H9 (cell line): ENCODE data around the gene GLS. TPM values are rescaled to one million over a fixed set of nuclear protein-coding genes. Genes with fewer than 3 reads are reported as not detected.

Source experiments
- DNase-seq: peaks from one replicate; pipeline ENCODE4 v3.0.0-alpha.2; 2017
- H2AFZ ChIP-seq: one replicate; pipeline ENCODE4 v1.6.1; 2013; ENCODE audit warnings: mild to moderate bottlenecking, low read length, control low read depth, moderate library complexity
- H2AK5ac ChIP-seq: 2 replicates; pipeline ENCODE4 v1.6.1; 2013; ENCODE audit warnings: low read length, control low read depth, mixed read lengths; ENCODE audit not compliant: insufficient read length
- H2BK120ac ChIP-seq: one replicate; pipeline ENCODE4 v1.6.1; 2013; ENCODE audit warnings: low read depth, mild to moderate bottlenecking, low read length, control low read depth, inconsistent platforms; ENCODE audit not compliant: poor library complexity, severe bottlenecking
- H2BK12ac ChIP-seq: 2 replicates; pipeline ENCODE4 v1.6.1; 2013; ENCODE audit warnings: low read length, control low read depth, mixed read lengths, low read depth; ENCODE audit not compliant: insufficient read length
- H2BK15ac ChIP-seq: 2 replicates; pipeline ENCODE4 v1.6.1; 2013; ENCODE audit warnings: low read depth, low read length, control low read depth
- H2BK20ac ChIP-seq: one replicate; pipeline ENCODE4 v1.6.1; 2013; ENCODE audit warnings: low read depth, mild to moderate bottlenecking, low read length, control low read depth, inconsistent platforms; ENCODE audit not compliant: poor library complexity, severe bottlenecking
- H2BK5ac ChIP-seq: 2 replicates; pipeline ENCODE4 v1.6.1; 2013; ENCODE audit warnings: low read length, control low read depth, mixed read lengths; ENCODE audit not compliant: insufficient read length
- H3K14ac ChIP-seq: 2 replicates; pipeline ENCODE4 v1.6.1; 2013; ENCODE audit warnings: low read length, control low read depth; ENCODE audit not compliant: insufficient read depth
- H3K18ac ChIP-seq: 2 replicates; pipeline ENCODE4 v1.6.1; 2013; ENCODE audit warnings: low read depth, mild to moderate bottlenecking, mixed read lengths, low read length, control low read depth; ENCODE audit not compliant: insufficient read length
- H3K23ac ChIP-seq: 2 replicates; pipeline ENCODE4 v1.6.1; 2013; ENCODE audit warnings: low read length, control low read depth, mixed read lengths, low read depth; ENCODE audit not compliant: insufficient read length
- H3K23me2 ChIP-seq: 2 replicates; pipeline ENCODE4 v1.6.1; 2013; ENCODE audit warnings: low read depth, mild to moderate bottlenecking, mixed read lengths, low read length, control low read depth; ENCODE audit not compliant: insufficient read length, poor library complexity, severe bottlenecking
- H3K27ac ChIP-seq: 2 replicates; pipeline ENCODE4 v1.5.1; 2013; ENCODE audit warnings: low read length, control low read depth, mixed read lengths, low read depth; ENCODE audit not compliant: insufficient read length
- H3K27me3 ChIP-seq: 2 replicates; pipeline ENCODE4 v1.6.1; 2013; ENCODE audit warnings: low read length, control low read depth, inconsistent platforms; ENCODE audit not compliant: insufficient read depth
- H3K4ac ChIP-seq: 2 replicates; pipeline ENCODE4 v1.6.1; 2013; ENCODE audit warnings: low read depth, mild to moderate bottlenecking, control low read depth, inconsistent platforms, low read length, moderate library complexity
- H3K4me1 ChIP-seq: 2 replicates; pipeline ENCODE4 v1.6.1; 2013; ENCODE audit warnings: low read length, control low read depth, inconsistent platforms; ENCODE audit not compliant: insufficient read depth
- H3K4me2 ChIP-seq: 2 replicates; pipeline ENCODE4 v1.6.1; 2013; ENCODE audit warnings: low read length, control low read depth, mixed read lengths; ENCODE audit not compliant: insufficient read length, insufficient read depth
- H3K56ac ChIP-seq: 2 replicates; pipeline ENCODE4 v1.6.1; 2013; ENCODE audit warnings: low read depth, mild to moderate bottlenecking, mixed read lengths, low read length, control low read depth; ENCODE audit not compliant: insufficient read length
- H3K79me1 ChIP-seq: 2 replicates; pipeline ENCODE4 v1.6.1; 2013; ENCODE audit warnings: low read depth, mild to moderate bottlenecking, moderate library complexity, low read length, control low read depth, inconsistent platforms; ENCODE audit not compliant: insufficient read depth, poor library complexity, severe bottlenecking
- H3K79me2 ChIP-seq: 2 replicates; pipeline ENCODE4 v1.6.1; 2013; ENCODE audit warnings: low read length, control low read depth, inconsistent platforms; ENCODE audit not compliant: insufficient read depth
- H3K9ac ChIP-seq: 2 replicates; pipeline ENCODE4 v1.6.1; 2013; ENCODE audit warnings: low read length, control low read depth, mixed read lengths; ENCODE audit not compliant: insufficient read length; ENCODE audit errors: extremely low read depth
- H3K9me3 ChIP-seq: one replicate; pipeline ENCODE4 v1.6.1; 2013; ENCODE audit warnings: low read depth, low read length, inconsistent platforms; ENCODE audit not compliant: control insufficient read depth
- H3T11ph ChIP-seq: one replicate; pipeline ENCODE4 v1.6.1; 2013; ENCODE audit warnings: mild to moderate bottlenecking, low read length, control low read depth, inconsistent platforms
- H4K20me1 ChIP-seq: one replicate; pipeline ENCODE4 v1.6.1; 2013; ENCODE audit not compliant: control insufficient read depth, insufficient read length, insufficient read depth
- H4K5ac ChIP-seq: 2 replicates; pipeline ENCODE4 v1.6.1; 2013; ENCODE audit warnings: low read depth, mild to moderate bottlenecking, mixed read lengths, low read length, control low read depth; ENCODE audit not compliant: insufficient read length
- H4K8ac ChIP-seq: replicated peaks from 2 replicates; pipeline ENCODE4 v1.6.1; 2013; ENCODE audit warnings: low read length, control low read depth, mixed read lengths, low read depth; ENCODE audit not compliant: insufficient read length
- H4K91ac ChIP-seq: 2 replicates; pipeline ENCODE4 v1.6.1; 2013; ENCODE audit warnings: low read depth, mild to moderate bottlenecking, moderate library complexity, mixed read lengths, low read length, control low read depth; ENCODE audit not compliant: insufficient read length
- H3K27ac Mint-ChIP-seq, 3 experiments: 2 replicates in 2 of 3; 3 replicates in 1 of 3; pipeline ENCODE4 v1.8.0; 2020 to 2021; ENCODE audit warnings: mixed read lengths in 3 of 3, mild to moderate bottlenecking in 1 of 3, moderate library complexity in 1 of 3
- H3K27me3 Mint-ChIP-seq: 2 replicates; pipeline ENCODE4 v1.8.0; 2021; ENCODE audit warnings: low read depth, mild to moderate bottlenecking, moderate library complexity, mixed read lengths
- H3K36me3 Mint-ChIP-seq, 3 experiments: 2 replicates in 2 of 3; 3 replicates in 1 of 3; pipeline ENCODE4 v1.8.0; 2020 to 2021; ENCODE audit warnings: low read depth in 3 of 3, mixed read lengths in 3 of 3; ENCODE audit not compliant: insufficient read depth in 1 of 3
- H3K4me1 Mint-ChIP-seq, 2 experiments: 2 replicates each; pipeline ENCODE4 v1.8.0; 2020; ENCODE audit warnings: mixed read lengths in 2 of 2
- H3K4me3 Mint-ChIP-seq, 2 experiments: 2 replicates in 1 of 2; 3 replicates in 1 of 2; pipeline ENCODE4 v1.8.0; 2020 to 2021; ENCODE audit warnings: mild to moderate bottlenecking in 2 of 2, mixed read lengths in 2 of 2, moderate library complexity in 1 of 2
- H3K9me3 Mint-ChIP-seq, 2 experiments: 2 replicates in 1 of 2; 3 replicates in 1 of 2; pipeline ENCODE4 v1.8.0; 2020; ENCODE audit warnings: mild to moderate bottlenecking in 2 of 2, mixed read lengths in 2 of 2, moderate library complexity in 1 of 2
- CTCF ChIP-seq: fragments of 200-600 bp; sonication (generic); conservative IDR thresholded peaks from 3 replicates; pipeline ENCODE4 v1.8.0; 2021; ENCODE audit warnings: antibody characterized with exemption, mild to moderate bottlenecking
- WGBS: extraction: QIAGEN DNeasy Blood & Tissue Kit; methylation state at CpG from one replicate; pipeline ENCODE4 v1.1.7; 2013; ENCODE audit warnings: missing lambda C conversion rate, low lambda C conversion rate, mixed read lengths; ENCODE audit not compliant: insufficient read length; ENCODE audit errors: extremely low coverage; 5-methylcytosine and 5-hydroxymethylcytosine counted together
- total RNA-seq: library from RNA; stranded (reverse); gene quantifications from 2 replicates; pipeline ENCODE4 v1.2.1, GENCODE V29; 2021

Gene GLS
- total RNA-seq, 1 experiment from 2014 or later, result 69.3 TPM

- Histone ChIP-seq H2AK5ac (no peak overlapping the region), H3K14ac (no peak overlapping the region), H3K9me3 (no peaks in the 10 kb centered on the region), H2BK12ac (no peak overlapping the region), H3K27me3 (no peaks in the 10 kb centered on the region), H2AFZ (no peak overlapping the region), H3K79me2 (no peaks in the 10 kb centered on the region), H4K5ac (no peak overlapping the region), H4K20me1 (no peaks in the 10 kb centered on the region), H3K79me1 (no peaks in the 10 kb centered on the region), H3T11ph (no peak overlapping the region), H3K4ac (no peak overlapping the region), H3K4me1 (no peaks in the 10 kb centered on the region), H4K91ac (no peak overlapping the region), H3K23ac (no peak overlapping the region), H2BK120ac (no peak overlapping the region), H3K9ac (no peak overlapping the region), H4K8ac (no peak overlapping the region), H3K56ac (no peak overlapping the region), H3K23me2 (no peaks in the 10 kb centered on the region), H3K4me2 (no peak overlapping the region), H3K27ac (no peak overlapping the region), H3K18ac (no peak overlapping the region), H2BK20ac (no peak overlapping the region), H2BK15ac (no peak overlapping the region), H2BK5ac (no peak overlapping the region)
- H3K4me3 Mint-ChIP-seq, result no peak overlapping the region
- no peak overlapping the region for H3K27ac Mint-ChIP-seq
- WGBS, result no CpG with 5 or more reads among the region's 6 CpGs
- no peak for DNase-seq
- peaks cover 54 to 93% (median 82%) of the 10 kb centered on the region in 3 experiments for H3K36me3 Mint-ChIP-seq
- H3K4me1 Mint-ChIP-seq, result no peaks in the 10 kb centered on the region
- H3K27me3 Mint-ChIP-seq, result no peaks in the 10 kb centered on the region
- TF ChIP-seq CTCF, result no peak
- H3K9me3 Mint-ChIP-seq, result no peaks in the 10 kb centered on the region
These were observed 112.6 kb downstream of the GLS start for GRCh38 chr2:190993292-190993643.
